ENCODE data around the gene RRN3.

GRCh38 chr16:15055141-15056053, 38.7 kb downstream of the RRN3 start:
- TF ChIP-seq POLR2A (IDR thresholded peaks at IDR 0.05) (peak in 1 of 2 donors; percentile 19), CTCF (IDR thresholded peaks at IDR 0.05) (peak in 2 of 6 experiments; percentile 10 to 11)

Data from Peyer's patch (tissue), 4 donors.